HEK293 (cell line): ENCODE data around the gene MESD.

Source experiments
- CTCF ChIA-PET: fragments of 350-600 bp; formaldehyde crosslinking; extraction: SDS; loops from one replicate; lab custom pipeline; 2021; ENCODE audit warnings: antibody characterized with exemption; lab: Yijun Ruan, JAX
- POLR2A ChIA-PET: fragments of 300-600 bp; formaldehyde crosslinking; extraction: SDS; loops from one replicate; lab custom pipeline; 2020; ENCODE audit warnings: antibody characterized with exemption, inconsistent platforms; lab: Yijun Ruan, JAX
- H3K27ac ChIP-seq: fragments of 200-500 bp; sonication (Bioruptor generic); 2 replicates; pipeline ENCODE4 v1.5.1; 2014; ENCODE audit warnings: low read depth, low read length, control low read depth, inconsistent platforms; ENCODE audit errors: extremely low read depth
- H3K36me3 ChIP-seq, 2 experiments: fragments of 200-500 bp in 1 of 2; sonication (Bioruptor generic) in 1 of 2; 1 replicate in 1 of 2; 2 replicates in 1 of 2; pipeline ENCODE4 v1.5.1; 2014 to 2017; ENCODE audit warnings: inconsistent platforms in 2 of 2, low read length in 2 of 2; ENCODE audit not compliant: control insufficient read depth in 2 of 2, insufficient read depth in 1 of 2
- H3K4me1 ChIP-seq: fragments of 200-500 bp; sonication (Bioruptor generic); 2 replicates; pipeline ENCODE4 v1.5.1; 2014; ENCODE audit warnings: mild to moderate bottlenecking, low read length, inconsistent platforms; ENCODE audit not compliant: control insufficient read depth, insufficient read depth
- H3K4me3 ChIP-seq: 2 replicates; pipeline ENCODE4 v1.5.1; 2011; ENCODE audit warnings: low read depth, mild to moderate bottlenecking, control low read depth, low read length, moderate library complexity
- H3K9me3 ChIP-seq: fragments of 200-500 bp; sonication (Bioruptor generic); 2 replicates; pipeline ENCODE4 v1.5.1; 2014; ENCODE audit warnings: low read depth, low read length, inconsistent platforms; ENCODE audit not compliant: control insufficient read depth, insufficient read depth
- BCL11B ChIP-seq: fragments of 450-650 bp; formaldehyde crosslinking; IDR thresholded peaks from 2 replicates; pipeline ENCODE4 v1.5.1; 2016; ENCODE audit warnings: low read depth, missing biosample characterization, missing genetic modification characterization
- HOXD13 ChIP-seq: sonication (generic); formaldehyde crosslinking; IDR thresholded peaks from 2 replicates; pipeline ENCODE4 v1.8.0; 2022; ENCODE audit warnings: missing genetic modification reagents, borderline replicate concordance
- MEIS1 ChIP-seq: sonication (generic); formaldehyde crosslinking; IDR thresholded peaks from 2 replicates; pipeline ENCODE4 v1.8.1; 2022; ENCODE audit warnings: missing genetic modification reagents, mild to moderate bottlenecking, borderline replicate concordance
- REST ChIP-seq: fragments of 450-650 bp; formaldehyde crosslinking; IDR thresholded peaks from 2 replicates; pipeline ENCODE4 v1.5.1; 2016; ENCODE audit warnings: missing biosample characterization, missing genetic modification characterization
- SP7 ChIP-seq: fragments of 450-650 bp; formaldehyde crosslinking; IDR thresholded peaks from 2 replicates; pipeline ENCODE4 v1.5.1; 2016; ENCODE audit warnings: missing biosample characterization, missing genetic modification characterization
- ZBTB48 ChIP-seq: fragments of 450-650 bp; formaldehyde crosslinking; IDR thresholded peaks from 2 replicates; pipeline ENCODE4 v1.5.1; 2016; ENCODE audit warnings: missing biosample characterization, missing genetic modification characterization
- ZBTB6 ChIP-seq: fragments of 450-650 bp; formaldehyde crosslinking; IDR thresholded peaks from 2 replicates; pipeline ENCODE4 v1.5.1; 2017; ENCODE audit warnings: missing biosample characterization, missing genetic modification characterization
- ZNF133 ChIP-seq: fragments of 450-650 bp; formaldehyde crosslinking; IDR thresholded peaks from 2 replicates; pipeline ENCODE4 v1.5.1; 2016; ENCODE audit warnings: missing biosample characterization, missing genetic modification characterization
- ZNF174 ChIP-seq: fragments of 450-650 bp; formaldehyde crosslinking; IDR thresholded peaks from 2 replicates; pipeline ENCODE4 v1.5.0; 2017; ENCODE audit warnings: missing biosample characterization, mild to moderate bottlenecking, missing genetic modification characterization
- ZNF175 ChIP-seq: fragments of 450-650 bp; formaldehyde crosslinking; IDR thresholded peaks from 2 replicates; pipeline ENCODE4 v1.5.1; 2016; ENCODE audit warnings: missing biosample characterization, missing genetic modification characterization
- ZNF274 ChIP-seq, 2 experiments: fragments of 200-500 bp in 1 of 2; fragments of 450-650 bp in 1 of 2; sonication (Bioruptor generic) in 1 of 2; formaldehyde crosslinking in 1 of 2; IDR thresholded peaks; 2 replicates each; pipeline versions ENCODE4 v1.5.1 to v1.6.1; 2014 to 2016; ENCODE audit warnings: borderline replicate concordance in 1 of 2, inconsistent platforms in 1 of 2, low read length in 1 of 2, missing biosample characterization in 1 of 2, missing genetic modification characterization in 1 of 2
- ZNF302 ChIP-seq: fragments of 450-650 bp; formaldehyde crosslinking; IDR thresholded peaks from 2 replicates; pipeline ENCODE4 v1.5.1; 2016; ENCODE audit warnings: missing biosample characterization, missing genetic modification characterization, low read depth
- ZNF366 ChIP-seq: fragments of 450-650 bp; formaldehyde crosslinking; conservative IDR thresholded peaks from 2 replicates; pipeline ENCODE4 v1.5.1; 2016; ENCODE audit warnings: missing biosample characterization, missing genetic modification characterization
- ZNF391 ChIP-seq: fragments of 450-650 bp; formaldehyde crosslinking; IDR thresholded peaks from 2 replicates; pipeline ENCODE4 v1.5.1; 2016; ENCODE audit warnings: low read depth, missing biosample characterization, missing genetic modification characterization, borderline replicate concordance
- ZNF433 ChIP-seq: fragments of 450-650 bp; formaldehyde crosslinking; IDR thresholded peaks from 2 replicates; pipeline ENCODE4 v1.5.1; 2016; ENCODE audit warnings: missing biosample characterization, missing genetic modification characterization, low read depth
- ZNF621 ChIP-seq: fragments of 450-650 bp; formaldehyde crosslinking; IDR thresholded peaks from 2 replicates; pipeline ENCODE4 v1.5.1; 2017; ENCODE audit warnings: missing biosample characterization, missing genetic modification characterization
- ZNF624 ChIP-seq: fragments of 450-650 bp; formaldehyde crosslinking; IDR thresholded peaks from 2 replicates; pipeline ENCODE4 v1.5.1; 2017; ENCODE audit warnings: missing biosample characterization, missing genetic modification characterization
- ZNF626 ChIP-seq: fragments of 450-650 bp; sonication (Bioruptor Pico); formaldehyde crosslinking; IDR thresholded peaks from 2 replicates; pipeline ENCODE4 v1.5.1; 2018; ENCODE audit warnings: missing biosample characterization, missing genetic modification characterization, inconsistent platforms
- ZNF629 ChIP-seq: fragments of 450-650 bp; formaldehyde crosslinking; IDR thresholded peaks from 2 replicates; pipeline ENCODE4 v1.5.1; 2017; ENCODE audit warnings: missing biosample characterization, missing genetic modification characterization
- ZNF639 ChIP-seq: fragments of 450-650 bp; formaldehyde crosslinking; IDR thresholded peaks from 2 replicates; pipeline ENCODE4 v1.5.1; 2016; ENCODE audit warnings: missing biosample characterization, missing genetic modification characterization
- ZNF664 ChIP-seq: fragments of 450-650 bp; formaldehyde crosslinking; IDR thresholded peaks from 2 replicates; pipeline ENCODE4 v1.5.1; 2016; ENCODE audit warnings: missing biosample characterization, missing genetic modification characterization

The MESD gene

GRCh38 chr15:80949756-80950155 lies 39.9 kb downstream of the MESD start (continued):
- TF ChIP-seq ZNF174 (tag by site-specific recombination) (no peak), ZNF639 (tag by site-specific recombination) (no peak), ZNF664 (tag by site-specific recombination) (no peak), SP7 (no peak)

- no peaks in the 10 kb centered on the region for H3K4me1 ChIP-seq
- ChIA-PET CTCF (interaction anchor here (0.6 kb wide), 1 partner anchor 20 kb away, joined by 4 read pairs; no protein-coding TSS in a partner anchor), POLR2A (no interaction called here)
- peaks cover 0 to 39% of the 10 kb centered on the region in 2 experiments; a peak in 1 of 3 replicates for H3K36me3 ChIP-seq
- H3K9me3 ChIP-seq, result no peaks in the 10 kb centered on the region
- no peak for TF ChIP-seq ZNF626 (tag by site-specific recombination)
- no peak for TF ChIP-seq ZNF624 (tag by site-specific recombination)
- TF ChIP-seq ZNF175 (tag by site-specific recombination), result no peak
- no peak for TF ChIP-seq ZNF629
- TF ChIP-seq BCL11B (tag by site-specific recombination), result no peak
- no peak for TF ChIP-seq MEIS1
- TF ChIP-seq ZNF366 (tag by site-specific recombination), result no peak
- no peak for TF ChIP-seq ZNF133 (tag by site-specific recombination)
- TF ChIP-seq ZBTB6 (tag by site-specific recombination), result no peak
- no peak for TF ChIP-seq ZNF433 (tag by site-specific recombination)
- no peak for TF ChIP-seq ZBTB48 (tag by site-specific recombination)
- no peak overlapping the region for H3K4me3 ChIP-seq
- no peak overlapping the region for H3K27ac ChIP-seq
Observed at GRCh38 chr15:80948651-80949292, 40.8 kb downstream of the MESD start.

GRCh38 chr15:80946576-80946975 lies 43.0 kb downstream of the MESD start:
- Histone ChIP-seq H3K27ac (no peak overlapping the region), H3K9me3 (no peaks in the 10 kb centered on the region), H3K4me1 (no peaks in the 10 kb centered on the region), H3K36me3 (peaks cover 0 to 43% of the 10 kb centered on the region in 2 experiments; a peak in 1 of 3 replicates), H3K4me3 (no peak overlapping the region)
- TF ChIP-seq ZNF621 (tag by site-specific recombination), result no peak
- no peak for TF ChIP-seq HOXD13
- no peak for TF ChIP-seq ZNF626 (tag by site-specific recombination)
- TF ChIP-seq ZNF391 (tag by site-specific recombination), result no peak
- TF ChIP-seq ZNF274 (IDR thresholded peaks at IDR 0.05; ENCODE audit: low read length), result no peak
- TF ChIP-seq ZNF274 (tag by site-specific recombination; IDR thresholded peaks at IDR 0.05; ENCODE audit: borderline replicate concordance), result no peak
- no peak for TF ChIP-seq REST (tag by site-specific recombination)
- no peak for TF ChIP-seq ZNF302 (tag by site-specific recombination)
- POLR2A ChIA-PET, result no interaction called here
- CTCF ChIA-PET, result interaction anchor here (1.0 to 1.6 kb wide), 2 partner anchors 10 to 31 kb away, joined by 4 to 5 read pairs; no protein-coding TSS in a partner anchor
